ENCODE measurements around the gene PIGZ. TPM values are rescaled to one million over a fixed set of nuclear protein-coding genes. Genes with fewer than 3 reads are reported as not detected.

The PIGZ gene
- total and polyA plus RNA-seq, 4 donors, result 0.99 to 2.4 (median 1.6) TPM

- peak; percentile 20 for DNase-seq (ENCODE audit: low spot score)
- no peaks in the 10 kb centered on the region for H3K27me3 ChIP-seq (ENCODE audit: control insufficient read depth in 4 of 4, insufficient read depth in 4 of 4, low read length in 3 of 4)
- TF ChIP-seq GABPA (IDR thresholded peaks at IDR 0.05 in 1 of 2, conservative IDR thresholded peaks at IDR 0.05 in 1 of 2) (no peak), CTCF (IDR thresholded peaks at IDR 0.05; ENCODE audit: low read depth, low read length, missing input control) (no peak), JUND (IDR thresholded peaks at IDR 0.05) (no peak), ZBTB33 (IDR thresholded peaks at IDR 0.05) (no peak), FOXA2 (IDR thresholded peaks at IDR 0.05) (no peak), REST (IDR thresholded peaks at IDR 0.05) (no peak)
Observed at GRCh38 chr3:196965804-196966173, 2.8 kb downstream of the PIGZ start.

GRCh38 chr3:196965112-196965803 is 3.4 kb downstream of the PIGZ start:
- Histone ChIP-seq H3K9me3 (ENCODE audit: control insufficient read depth in 4 of 4, low read length in 3 of 4) (no peaks in the 10 kb centered on the region), H3K27me3 (ENCODE audit: control insufficient read depth in 4 of 4, insufficient read depth in 4 of 4, low read length in 3 of 4) (no peaks in the 10 kb centered on the region), H3K4me1 (ENCODE audit: control insufficient read depth in 4 of 4, insufficient read depth in 4 of 4, low read length in 3 of 4) (peaks cover 0 to 16% (median 10%) of the 10 kb centered on the region in 4 donors), H3K27ac (ENCODE audit: low read depth in 1 of 2, low read length in 2 of 2) (no peak overlapping the region), H3K9ac (ENCODE audit: low read depth in 1 of 2, low read length in 2 of 2) (no peak overlapping the region), H3K36me3 (ENCODE audit: control insufficient read depth in 4 of 4, insufficient read depth in 3 of 4, low read depth in 1 of 4, low read length in 3 of 4) (no peaks in the 10 kb centered on the region), H3K4me3 (ENCODE audit: low read depth in 1 of 3, low read length in 3 of 3) (no peak overlapping the region)
- TF ChIP-seq NR2F2 (IDR thresholded peaks at IDR 0.05) (no peak), ZBTB33 (IDR thresholded peaks at IDR 0.05) (no peak), SP1 (IDR thresholded peaks at IDR 0.05) (no peak)
- peak; percentile 10 for DNase-seq (ENCODE audit: low spot score)
- 95% methylated on average over 11 of the region's 11 CpGs for WGBS

More at GRCh38 chr3:196965804-196966173, 2.8 kb downstream of the PIGZ start:
- 97% methylated on average over 10 of the region's 10 CpGs for WGBS
- Histone ChIP-seq H3K4me1 (ENCODE audit: control insufficient read depth in 4 of 4, insufficient read depth in 4 of 4, low read length in 3 of 4) (peaks cover 0 to 16% (median 10%) of the 10 kb centered on the region in 4 donors), H3K9me3 (ENCODE audit: control insufficient read depth in 4 of 4, low read length in 3 of 4) (no peaks in the 10 kb centered on the region), H3K27ac (ENCODE audit: low read depth in 1 of 2, low read length in 2 of 2) (no peak overlapping the region), H3K4me3 (ENCODE audit: low read depth in 1 of 3, low read length in 3 of 3) (no peak overlapping the region), H3K9ac (ENCODE audit: low read depth in 1 of 2, low read length in 2 of 2) (no peak overlapping the region), H3K36me3 (ENCODE audit: control insufficient read depth in 4 of 4, insufficient read depth in 3 of 4, low read depth in 1 of 4, low read length in 3 of 4) (no peaks in the 10 kb centered on the region)
